ENCODE data around the gene RAB40A.

The RAB40A gene, protein sequence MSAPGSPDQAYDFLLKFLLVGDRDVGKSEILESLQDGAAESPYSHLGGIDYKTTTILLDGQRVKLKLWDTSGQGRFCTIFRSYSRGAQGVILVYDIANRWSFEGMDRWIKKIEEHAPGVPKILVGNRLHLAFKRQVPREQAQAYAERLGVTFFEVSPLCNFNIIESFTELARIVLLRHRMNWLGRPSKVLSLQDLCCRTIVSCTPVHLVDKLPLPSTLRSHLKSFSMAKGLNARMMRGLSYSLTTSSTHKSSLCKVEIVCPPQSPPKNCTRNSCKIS

DNA sequence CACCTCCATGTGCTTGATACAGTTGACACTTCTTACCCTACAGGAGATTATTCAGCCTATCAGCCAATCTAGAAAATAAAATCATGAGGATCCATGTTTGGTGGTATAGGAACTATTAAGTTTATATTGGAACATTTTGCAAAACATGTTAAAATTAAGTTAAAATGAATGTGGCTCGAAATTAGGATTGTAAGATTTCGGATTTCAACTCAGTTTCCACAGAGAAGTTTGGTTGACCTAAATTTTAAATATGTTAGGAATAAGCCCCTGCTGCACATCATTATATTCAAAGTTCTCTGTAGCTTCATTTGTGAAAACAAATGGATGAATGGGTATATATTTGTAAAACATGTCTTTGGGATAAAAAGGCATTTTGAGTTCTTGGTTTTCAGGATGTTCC is at the start of gene RAB40A:
Gene RAB40A, minus strand, starts transcription at position 101 of the 400 bp plus-strand sequence. CDS start 18,733 bp downstream, outside the sequence.
- DNase-seq = no peak

DNA sequence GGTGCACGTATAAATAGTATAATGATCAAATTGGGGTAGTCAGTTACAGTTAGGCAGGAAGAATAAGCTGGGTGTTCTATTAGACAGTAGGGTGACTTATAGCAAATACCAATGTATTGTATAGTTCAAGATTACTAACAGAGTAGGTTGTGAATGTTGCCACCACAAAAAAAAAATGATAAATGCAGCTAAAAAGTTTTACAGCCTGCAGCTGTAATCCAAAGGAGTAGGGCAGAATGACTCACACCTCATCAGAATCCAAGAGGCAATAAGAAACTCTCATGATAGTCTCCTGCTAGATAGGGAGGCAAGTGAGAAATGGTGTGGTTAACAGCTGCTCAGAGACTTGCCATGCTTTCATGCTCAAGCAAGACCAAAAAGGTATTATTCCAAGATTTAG is 46.5 kb upstream of the RAB40A start:
- DNase-seq = no peak

DNA sequence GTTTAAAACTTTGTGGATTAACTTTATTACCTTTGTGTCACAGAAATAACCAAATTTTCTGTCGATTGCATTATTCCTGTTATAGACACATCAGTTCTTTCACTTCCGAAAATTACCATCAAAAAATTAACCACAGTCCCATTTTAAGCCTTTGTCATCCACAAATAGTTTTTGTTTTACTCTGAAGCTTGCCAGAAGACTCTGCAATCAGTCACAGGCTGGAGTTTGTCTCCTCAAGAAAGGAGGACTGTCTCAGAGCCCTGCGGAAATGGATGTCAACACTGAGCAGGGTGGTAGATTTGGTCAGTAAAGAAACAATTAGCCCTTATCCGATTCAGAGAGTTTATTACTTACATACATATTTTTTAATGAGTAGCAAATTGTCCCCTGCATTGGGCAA is 45.9 kb upstream of the RAB40A start:
- DNase-seq = no peak

DNA sequence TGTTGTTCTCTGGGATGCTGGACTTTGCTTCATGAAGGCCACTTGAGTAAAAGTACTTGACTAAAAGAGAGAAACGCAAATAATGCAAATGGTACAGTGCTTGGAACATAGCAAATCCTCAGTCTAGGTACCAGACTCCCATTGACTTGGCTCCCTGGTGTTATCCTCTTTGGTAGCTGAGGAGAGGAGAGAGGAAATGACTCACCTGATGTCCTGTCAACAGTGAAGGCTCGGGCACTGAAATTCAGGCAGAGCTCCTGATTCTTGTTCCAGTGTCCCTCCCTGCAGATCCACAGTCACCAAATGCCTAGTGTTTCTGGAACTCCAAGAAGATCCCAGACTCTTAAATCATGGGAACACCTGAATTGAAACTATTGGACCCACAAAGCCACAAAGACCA is 43.5 kb upstream of the RAB40A start:
- DNase-seq = no peak

DNA sequence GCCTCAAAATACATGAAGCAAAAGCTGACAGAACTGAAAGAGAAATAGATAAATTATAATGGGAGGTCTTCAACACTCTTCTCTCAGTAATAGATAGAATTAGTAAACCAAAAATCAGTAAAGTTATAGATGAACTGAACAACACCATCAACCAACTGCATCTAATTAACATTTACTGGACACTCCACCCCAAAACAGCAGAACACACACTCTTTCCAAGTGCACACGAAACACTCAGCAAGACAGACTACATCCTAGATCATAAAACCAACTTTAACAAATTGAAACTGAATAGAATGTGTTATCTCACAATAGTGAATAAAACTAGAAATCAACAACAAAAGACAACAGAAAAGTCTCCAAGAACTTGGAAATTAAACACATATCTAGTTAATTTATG is 41.0 kb upstream of the RAB40A start:
- no peak for DNase-seq

DNA sequence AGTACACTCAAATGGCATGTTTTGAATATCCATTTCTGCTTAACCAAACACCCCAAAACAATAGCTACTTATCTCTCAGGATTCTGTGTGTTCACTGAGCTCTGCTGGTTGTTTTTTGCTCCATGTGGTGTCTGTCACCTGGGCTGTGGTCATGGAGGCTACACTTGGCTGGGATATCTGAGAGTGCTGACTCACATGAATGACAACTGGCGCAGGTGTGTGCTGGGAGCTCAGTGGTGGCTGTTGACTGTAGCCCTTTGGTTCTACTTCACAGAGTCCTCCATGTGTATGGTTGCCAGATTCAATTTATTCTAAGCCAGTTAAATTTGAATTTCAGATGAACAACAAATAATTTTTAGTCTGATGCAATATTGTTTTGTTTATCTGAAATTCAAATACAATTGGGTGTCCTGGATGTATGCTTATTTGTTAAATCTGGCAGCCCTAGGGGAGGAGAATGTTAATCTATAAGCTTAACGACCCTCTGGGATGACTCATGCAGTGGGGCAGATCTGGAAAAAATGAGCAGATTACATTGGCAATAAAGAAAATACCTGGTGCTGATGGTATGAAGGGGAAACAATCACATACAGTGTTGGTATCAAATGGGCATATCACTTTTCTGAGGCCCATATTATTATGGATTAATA is 37.8 kb upstream of the RAB40A start:
- DNase-seq = no peak

DNA sequence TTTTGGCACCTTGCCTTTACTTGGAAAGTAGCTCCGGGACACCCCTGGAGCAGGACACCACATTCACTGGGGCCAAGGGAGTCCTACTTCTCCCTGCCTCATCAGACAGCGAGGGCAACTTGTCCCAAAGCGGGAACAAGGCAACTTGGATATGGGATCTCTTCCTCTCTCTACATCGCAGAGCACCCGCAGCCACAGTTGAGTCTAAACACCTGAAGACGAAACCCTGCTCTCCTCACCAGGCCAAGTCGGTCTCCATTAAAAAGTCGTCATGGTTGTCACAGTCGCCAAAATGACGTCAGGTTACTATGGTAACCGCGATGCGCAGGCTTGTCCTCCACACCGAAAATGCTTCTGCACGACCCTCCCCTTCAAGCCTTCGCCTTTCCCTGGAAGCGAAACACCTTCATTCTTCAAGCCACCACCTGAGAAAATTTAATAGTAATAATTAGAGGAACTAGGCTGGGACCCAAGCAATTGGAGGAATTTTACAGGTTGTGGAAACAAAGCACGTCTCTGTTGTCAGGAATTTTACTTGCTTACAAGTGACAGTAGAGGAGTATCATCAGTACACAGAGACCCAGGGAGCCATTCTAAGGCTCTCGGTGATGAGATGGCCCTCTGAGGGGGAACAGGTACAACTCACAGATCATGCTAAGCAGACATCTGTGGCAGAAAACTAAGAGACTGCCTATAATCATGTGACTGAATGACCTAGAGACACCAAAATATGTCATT is 35.6 kb upstream of the RAB40A start:
- peak; percentile 47 for DNase-seq

- DNase-seq = no peak
These were observed 32.9 kb upstream of the RAB40A start for GRCh38 chrX:103552236-103552635.

DNA sequence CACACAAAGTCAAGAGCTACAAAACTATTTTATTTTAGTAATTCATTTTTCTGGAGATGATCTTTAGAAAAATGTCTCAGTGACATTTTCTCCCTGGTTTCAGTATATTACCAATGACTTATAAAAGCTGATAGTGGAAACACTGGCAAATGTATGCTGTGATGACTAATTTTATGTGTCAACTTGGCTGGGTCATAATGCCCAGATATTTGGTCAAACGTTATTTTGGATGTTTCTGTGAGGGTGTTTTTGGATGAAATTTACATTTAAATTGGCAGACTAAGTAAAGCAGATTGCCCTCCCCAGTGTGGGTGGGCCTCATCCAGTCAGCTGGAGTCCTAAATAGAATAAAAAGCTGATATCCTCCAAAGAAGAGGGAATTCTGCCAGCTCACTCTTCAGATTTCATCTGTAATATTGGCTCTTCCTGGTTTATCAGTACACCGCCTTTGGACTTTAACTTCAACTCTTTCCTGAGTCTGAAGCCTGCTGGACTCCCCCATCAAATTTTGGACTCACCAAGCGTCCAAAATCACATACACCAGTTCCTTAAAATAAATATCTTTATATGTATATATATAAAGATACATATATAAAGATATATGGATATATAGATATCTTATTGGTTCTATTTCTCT is 31.2 kb upstream of the RAB40A start:
- DNase-seq = no peak

GRCh38 chrX:103549916-103550315 is 30.6 kb upstream of the RAB40A start:
- DNase-seq = no peak

GRCh38 chrX:103540145-103540544 is 20.9 kb upstream of the RAB40A start:
- DNase-seq = no peak

- no peak for DNase-seq
These were observed 20.4 kb upstream of the RAB40A start for GRCh38 chrX:103539695-103540094.

DNA sequence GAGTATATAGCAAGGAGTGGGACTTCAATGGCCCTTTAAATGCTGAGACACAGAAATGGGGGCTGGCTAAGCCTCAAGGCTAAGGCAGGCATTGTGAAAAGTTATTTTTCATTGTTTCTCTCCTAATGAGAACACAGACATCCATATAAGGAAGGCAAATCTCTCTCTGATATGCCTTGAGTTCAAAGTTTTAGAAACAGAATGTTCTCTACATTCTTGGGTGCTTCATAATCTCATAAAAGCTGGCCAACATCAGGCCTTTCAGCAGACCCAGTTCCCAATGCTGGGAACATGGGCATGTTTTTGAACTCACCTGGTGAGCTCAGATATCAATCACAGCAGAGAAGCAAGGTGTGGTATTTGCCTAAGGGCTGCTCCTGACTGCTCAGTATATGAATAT is 19.4 kb upstream of the RAB40A start:
- no peak for DNase-seq

GRCh38 chrX:103537871-103538387 is 18.6 kb upstream of the RAB40A start:
- DNase-seq = no peak

DNA sequence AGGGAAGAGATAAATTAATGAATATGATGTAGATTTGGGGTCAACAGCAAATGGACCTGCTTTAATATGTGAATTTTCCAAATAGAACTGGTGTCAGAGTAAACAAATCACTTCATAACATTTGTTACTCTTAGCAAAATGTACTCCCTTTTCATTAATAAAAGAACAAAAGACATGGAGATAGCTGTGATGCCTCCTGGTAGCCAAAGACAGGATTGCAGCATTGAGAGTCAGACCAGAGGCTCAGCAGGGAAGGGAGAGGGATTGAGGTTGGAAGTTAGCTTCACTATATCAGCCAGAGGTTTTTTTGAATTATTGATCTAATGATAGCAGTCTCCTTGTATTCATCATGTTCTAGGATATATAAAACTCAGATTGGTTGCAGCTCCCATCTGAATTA is 17.4 kb upstream of the RAB40A start:
- no peak for DNase-seq

- no peak for DNase-seq
These were observed 16.8 kb upstream of the RAB40A start for GRCh38 chrX:103536071-103536470.

DNA sequence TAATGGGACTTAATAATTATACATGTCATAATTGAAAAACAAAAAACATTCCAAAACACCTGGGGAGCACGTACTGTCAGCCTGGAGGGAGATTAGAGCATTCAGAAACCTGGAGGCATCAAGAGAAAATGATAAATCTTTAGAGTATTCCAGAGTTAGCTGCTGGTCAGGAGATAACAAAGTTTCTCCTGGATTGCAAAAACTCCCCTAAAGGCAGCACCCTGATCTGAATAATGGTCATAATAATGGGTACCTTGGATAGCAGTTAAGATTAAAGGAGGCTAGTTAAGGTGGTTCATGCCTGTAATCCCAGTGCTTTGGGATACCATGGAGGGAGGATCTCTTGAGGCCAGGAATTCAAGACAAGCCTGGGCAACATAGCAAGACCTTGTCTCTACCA is 15.9 kb upstream of the RAB40A start:
- no peak for DNase-seq

DNA sequence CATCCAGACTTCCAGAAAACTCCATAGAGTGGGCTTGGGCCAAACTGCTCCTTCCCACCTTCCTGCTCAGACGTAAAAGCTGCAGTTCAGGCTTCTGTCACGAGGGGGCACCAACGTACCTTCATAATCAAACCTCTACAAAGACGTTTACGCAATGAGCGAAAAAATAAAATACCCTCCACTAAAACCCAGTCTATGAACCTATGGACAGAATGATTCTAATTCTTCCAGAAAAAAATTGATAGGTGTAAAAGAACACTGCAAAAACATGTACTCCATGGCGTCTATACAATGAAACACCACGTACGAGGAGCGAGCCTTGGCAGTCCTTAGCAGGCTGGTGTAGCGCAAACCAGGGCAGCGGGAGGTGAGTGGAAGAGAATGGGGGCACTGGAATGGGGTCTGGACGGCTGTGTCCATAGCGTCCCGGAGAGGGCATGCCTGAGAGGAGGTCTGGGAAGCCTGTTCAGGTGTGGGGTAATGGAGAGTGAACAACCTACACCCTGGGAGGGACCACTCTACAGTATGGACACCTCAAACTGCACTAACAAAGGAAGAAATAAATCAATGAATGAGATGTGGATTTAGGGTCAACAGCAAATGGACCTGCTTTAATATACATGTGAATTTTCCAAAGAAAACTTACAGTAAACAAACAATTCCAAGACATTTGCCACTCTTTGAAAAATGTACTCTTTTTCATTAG is 14.4 kb upstream of the RAB40A start:
- peak; percentile 3 for DNase-seq

DNA sequence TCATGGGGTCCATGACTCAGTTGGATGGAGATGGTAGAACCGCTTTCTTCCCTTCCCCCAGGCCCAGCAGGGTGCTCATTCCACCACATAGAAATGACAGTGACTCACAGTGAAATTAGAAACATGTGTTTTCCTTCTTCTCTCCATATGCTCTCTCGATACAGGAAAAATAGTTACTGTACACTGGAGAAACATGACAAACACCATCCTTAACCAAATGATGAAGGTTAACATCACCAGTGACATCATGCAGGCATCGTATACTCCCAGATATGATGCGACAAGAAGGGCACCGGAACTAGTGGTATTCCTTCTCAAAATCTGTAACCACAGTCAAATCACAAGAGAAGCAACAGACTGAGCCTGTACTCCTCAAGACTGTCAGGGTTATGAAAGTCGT is 11.7 kb upstream of the RAB40A start:
- DNase-seq = no peak

- no peak for DNase-seq
These were observed 11.3 kb upstream of the RAB40A start for GRCh38 chrX:103530545-103530944.

DNA sequence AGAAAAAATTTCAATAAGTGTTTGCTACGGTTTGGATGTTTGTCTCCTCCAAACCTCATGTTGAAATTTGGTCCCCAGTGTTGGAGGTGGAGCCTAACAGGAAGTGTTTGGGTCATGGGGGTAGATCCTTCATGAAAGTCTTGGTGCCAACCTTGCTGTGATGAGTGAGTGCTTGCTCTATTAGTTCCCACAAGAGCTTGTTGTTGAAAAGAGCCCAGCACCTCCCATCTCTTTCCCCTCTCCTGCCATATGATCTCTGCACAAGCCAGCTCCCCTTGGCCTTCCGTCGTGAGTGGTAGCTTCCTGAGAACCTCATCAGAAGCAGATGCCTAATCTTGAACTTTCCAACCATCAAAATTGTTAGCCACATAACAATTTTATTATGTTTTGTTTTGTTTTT is 10.3 kb upstream of the RAB40A start:
- DNase-seq = no peak

GRCh38 chrX:103524747-103525146 is 5.5 kb upstream of the RAB40A start:
- DNase-seq = no peak

GRCh38 chrX:103523605-103524004 is 4.3 kb upstream of the RAB40A start:
- no peak for DNase-seq
